GM18907 (cell line): ENCODE results near the gene AHNAK.

Experiments used
- ATAC-seq: cut with Tn5 transposase; IDR thresholded peaks from one replicate; pipeline ENCODE4 v1.9.1; 2021; ENCODE audit warnings: mild to moderate bottlenecking, moderate library complexity; ENCODE audit not compliant: unreplicated experiment

The AHNAK gene

DNA sequence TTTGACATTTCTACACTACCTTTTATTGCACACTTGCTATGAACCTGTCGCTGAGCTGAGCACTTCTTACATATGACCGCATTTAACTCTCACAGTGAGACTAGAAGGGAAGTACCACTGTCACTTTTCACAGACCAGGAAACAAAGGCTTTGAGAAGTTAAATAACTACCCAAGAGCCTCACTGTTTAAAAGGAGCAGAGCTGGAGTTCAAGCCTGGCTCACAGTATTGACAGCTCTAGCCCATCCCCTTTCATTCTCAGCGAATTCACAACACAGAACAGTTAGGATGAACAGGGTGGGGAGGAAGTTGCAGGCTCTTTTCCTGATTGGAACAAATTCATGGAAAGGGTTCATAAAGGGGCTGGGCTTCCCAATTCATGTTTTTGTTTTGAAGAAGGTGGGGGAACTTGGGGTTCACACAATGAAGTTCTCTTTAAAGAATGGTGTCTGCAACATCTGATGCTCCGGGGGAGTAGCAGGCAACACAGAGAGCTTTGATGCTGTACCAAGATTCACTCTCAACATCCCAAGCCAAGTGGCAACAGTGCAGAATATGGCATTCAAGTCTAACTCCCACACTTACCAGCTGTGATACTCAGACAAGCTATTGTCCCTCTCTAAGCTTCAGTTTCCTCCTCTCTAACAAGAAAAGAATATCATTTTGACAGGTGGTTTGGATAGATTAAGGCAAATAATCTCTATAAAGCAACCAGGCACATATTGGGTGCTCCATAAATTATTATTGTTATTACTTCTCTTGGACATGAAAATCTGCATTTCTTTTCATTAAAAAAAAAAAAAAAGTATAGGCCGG, 110.6 kb downstream of the AHNAK start:
- no peak for ATAC-seq

DNA sequence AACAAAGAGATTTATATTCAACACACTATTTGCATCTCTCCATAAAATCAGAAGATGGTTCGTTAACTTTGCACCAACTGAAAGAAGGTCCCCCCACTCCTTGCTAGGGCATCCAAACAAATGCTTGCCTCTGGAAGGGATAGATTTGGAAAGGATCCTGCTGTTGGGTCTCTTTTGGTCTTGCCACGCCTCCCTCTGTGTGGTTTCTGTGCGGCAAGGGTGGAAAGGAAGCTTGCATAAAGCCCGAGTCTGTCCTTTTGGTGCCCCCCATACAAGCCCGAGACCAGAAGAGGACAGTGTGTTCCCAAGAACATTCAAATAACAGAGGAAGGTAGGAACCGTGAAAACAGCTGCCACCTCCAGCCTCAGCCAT, 112.7 kb downstream of the AHNAK start:
- ATAC-seq = no peak

DNA sequence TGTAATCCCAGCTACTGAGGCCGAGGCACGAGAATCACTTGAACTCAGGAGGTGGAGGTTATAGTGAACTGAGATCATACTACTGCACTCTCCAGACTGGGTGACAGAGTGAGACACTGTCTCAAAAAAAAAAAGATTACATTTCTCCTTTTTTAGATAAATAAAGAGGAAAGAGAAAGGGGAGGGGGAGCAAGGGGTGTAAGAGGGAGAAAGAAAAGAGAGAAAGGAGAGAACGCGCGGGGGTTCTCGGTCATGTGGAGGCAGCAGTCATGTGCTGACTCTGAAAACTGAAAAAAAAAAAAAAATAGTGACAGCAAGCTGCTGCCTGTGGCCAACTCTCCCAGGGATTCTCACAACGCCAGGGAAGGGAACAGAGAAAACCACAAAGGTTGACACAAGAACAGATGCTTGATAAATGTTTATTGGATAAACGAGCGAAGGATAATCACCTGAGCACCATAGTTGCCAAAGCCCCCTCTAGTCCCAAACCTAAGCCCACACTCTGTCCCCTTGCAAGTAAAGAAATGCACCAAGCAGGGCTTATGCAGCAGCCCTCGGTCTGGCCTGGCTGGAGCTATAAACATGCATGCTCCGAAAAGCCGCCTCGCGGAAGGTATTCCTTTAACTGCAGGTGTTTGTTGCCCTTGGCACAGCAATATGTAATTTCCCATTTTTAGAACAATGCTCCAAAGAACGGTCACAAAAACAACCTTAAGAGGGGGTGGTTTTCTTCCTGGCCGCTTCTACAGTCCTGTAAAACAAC, 113.3 kb downstream of the AHNAK start:
- no peak for ATAC-seq

DNA sequence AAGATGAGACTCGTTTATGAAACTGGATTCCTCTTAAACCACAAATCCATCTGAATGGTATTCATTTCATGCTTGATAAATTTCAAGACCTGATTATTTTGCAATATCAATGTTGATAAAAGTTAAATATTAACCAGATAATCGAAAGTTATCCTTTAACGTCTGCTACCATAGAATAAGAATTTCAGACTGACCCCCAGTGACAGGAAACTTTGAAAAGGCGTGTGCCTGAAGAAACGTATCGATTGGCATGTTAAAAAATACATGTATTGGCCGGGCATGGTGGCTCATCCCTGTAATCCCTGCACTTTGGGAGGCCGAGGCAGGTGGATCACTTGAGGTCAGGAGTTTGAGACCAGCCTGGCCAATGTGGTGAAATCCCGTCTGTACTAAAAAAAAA, 113.9 kb downstream of the AHNAK start:
- no peak for ATAC-seq

DNA sequence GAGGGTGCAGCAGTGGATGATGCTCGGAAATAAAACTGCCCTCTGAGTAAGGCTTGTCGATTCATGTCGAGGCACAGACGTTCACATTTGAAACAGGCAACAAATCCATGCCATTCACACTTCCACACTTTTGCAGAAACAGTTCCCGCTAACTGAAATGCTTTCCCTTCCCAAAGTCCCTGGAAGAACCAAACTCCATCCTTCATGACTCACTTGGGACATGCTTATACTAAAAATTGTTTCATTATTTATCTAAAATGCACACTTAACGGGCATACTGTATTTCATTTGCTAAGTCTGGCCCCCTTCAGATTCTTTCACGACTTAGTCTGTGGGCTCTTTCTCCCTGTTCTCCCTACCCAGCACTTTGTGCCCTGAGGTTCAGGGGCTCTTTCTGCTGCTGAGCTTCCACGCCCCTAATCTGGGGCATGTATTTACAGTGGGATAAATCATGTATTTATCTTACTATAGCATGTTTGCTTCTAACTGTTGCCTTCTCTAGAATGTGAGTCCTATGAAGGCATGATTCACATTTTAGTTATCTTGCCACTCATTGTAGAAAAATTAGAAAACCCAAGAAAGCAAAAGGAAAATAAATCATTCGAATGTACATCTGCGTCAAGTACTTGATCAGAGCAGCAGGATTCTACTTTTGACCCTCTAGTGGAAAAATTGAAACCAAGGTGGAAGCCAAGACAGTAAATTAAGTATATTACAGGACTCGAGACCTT, 115.3 kb downstream of the AHNAK start:
- ATAC-seq = no peak

DNA sequence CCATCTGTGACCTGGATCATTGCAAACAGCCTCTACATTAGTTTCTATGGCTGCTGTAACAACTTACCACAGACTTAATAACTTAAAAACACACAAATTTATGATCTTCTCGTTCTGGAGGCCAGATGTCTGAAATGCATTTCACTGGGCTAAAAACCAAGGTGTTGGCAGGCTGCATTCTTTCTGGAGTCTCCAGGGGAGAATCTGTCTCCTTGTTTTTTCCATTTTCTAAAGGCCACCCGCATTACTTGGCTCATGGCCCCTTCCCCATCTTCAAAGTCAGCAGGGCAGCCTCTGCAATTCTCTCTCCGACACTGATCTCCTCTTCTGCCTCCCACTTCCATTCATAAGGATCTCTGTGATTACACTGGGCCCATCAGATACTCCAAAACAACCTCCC, 116.2 kb downstream of the AHNAK start:
- no peak for ATAC-seq

DNA sequence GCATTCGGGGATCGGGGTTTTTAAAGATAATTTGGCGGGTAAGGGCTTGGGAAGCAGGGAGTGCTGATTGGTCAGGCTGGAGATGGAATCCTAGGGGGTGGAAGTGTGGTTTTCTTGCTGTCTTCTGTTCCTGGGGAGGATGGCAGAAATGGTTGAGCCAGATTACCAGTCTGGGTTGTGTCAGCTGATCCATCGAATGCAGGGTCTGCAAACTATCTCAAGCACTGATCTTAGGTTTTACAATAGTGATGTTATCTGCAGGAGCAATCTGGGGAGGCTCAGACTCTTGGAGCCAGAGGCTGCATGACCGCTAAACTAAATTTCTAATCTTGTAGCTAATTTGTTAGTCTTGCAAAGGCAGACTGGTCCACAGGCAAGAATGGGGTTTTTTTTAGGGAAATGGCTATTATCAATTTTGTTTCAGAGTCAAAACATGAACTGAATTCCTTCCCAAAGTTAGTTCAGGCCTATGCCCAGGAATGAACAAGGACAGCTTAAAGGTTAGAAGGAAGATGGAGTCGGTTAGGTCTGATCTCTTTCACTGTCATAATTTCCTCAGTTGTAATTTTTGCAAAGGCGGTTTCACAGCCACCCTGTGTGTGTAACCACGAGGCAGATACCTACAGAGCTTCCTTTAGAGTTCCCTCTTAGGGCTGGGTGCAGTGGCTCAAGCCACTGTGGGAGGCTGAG, 117.6 kb downstream of the AHNAK start:
- no peak for ATAC-seq

DNA sequence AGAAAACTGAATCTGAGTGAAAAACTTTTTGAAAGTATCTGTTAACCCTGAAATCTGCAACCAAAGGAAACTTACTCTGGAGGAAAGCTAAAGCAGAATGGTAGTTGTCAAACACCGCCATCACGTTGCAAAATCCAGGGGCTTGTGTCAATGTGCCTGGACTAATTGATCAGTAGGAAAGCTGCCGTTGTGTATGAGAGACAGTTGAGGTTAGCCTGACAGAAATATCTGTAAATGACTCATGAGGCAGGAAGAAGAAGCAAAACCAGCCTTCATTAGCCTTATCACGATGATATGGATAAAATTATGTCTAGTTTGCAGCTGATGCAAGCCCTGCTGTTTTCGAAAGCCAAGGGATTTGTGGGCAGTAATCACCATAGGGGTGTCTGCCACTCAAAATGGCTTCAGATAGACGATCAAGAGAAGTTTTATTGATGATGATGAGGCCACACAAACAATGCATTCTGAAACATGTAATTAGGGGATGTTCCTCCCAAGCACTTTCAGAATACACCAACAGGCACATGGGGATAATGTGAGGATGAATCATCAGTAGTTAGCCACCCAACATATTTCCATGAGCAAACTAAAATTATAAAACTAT, 118.9 kb downstream of the AHNAK start:
- no peak for ATAC-seq

DNA sequence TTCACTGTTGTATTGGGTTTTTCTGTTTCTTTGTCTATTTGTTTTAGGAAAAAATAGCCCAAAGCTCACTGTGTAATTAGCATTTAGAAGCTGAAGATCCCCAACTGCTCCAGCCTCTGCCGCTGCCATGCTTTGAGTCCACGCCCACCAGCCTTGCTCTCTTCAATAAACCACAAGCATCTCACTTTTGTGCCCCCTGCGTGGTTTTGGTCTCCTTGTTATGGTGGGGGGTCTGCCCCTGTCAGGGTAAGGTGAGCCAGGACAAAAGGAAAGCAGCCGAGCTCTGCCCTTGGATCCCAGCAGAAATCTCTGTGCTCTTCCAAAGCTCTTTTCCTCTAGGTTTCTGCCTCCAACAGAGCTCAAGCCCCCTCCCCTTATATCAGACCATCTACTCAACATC, 123.6 kb downstream of the AHNAK start:
- no peak for ATAC-seq

DNA sequence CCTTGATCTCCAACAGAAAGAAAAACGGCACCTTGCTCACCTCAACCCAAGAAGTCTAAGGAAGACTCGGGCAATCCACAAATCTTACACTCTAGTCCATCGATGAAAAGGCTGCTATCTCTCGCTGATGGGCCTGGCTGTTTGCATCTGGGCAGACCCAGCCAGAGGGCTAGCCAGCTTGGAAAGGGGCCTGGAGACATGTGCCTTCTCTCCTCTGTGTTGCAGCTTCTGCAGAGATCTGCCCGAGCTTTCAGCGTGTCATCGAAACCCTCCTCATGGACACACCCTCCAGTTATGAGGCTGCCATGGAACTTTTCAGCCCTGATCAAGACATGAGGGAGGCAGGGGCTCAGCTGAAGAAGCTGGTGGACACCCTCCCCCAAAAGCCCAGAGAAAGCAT, 124.6 kb downstream of the AHNAK start:
- ATAC-seq = no peak

DNA sequence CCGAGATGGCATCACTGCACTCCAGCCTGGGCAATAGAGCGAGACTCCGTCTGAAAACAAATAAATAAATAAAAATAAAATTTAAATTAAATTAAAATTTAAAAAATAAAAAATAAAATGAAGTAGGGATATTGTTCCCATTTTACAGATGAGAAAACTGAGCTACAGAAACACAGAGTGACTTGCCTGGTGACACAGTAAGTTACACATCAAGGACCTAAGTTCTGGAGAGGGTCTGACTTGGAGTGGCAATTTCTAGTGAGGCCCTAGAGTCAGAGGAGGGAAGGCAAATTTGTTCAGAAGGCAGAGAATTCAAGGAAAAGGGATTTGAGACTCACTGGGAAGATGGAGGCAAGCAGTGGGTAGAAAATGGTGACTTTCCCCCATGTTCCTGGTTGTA, 125.7 kb downstream of the AHNAK start:
- ATAC-seq = no peak

DNA sequence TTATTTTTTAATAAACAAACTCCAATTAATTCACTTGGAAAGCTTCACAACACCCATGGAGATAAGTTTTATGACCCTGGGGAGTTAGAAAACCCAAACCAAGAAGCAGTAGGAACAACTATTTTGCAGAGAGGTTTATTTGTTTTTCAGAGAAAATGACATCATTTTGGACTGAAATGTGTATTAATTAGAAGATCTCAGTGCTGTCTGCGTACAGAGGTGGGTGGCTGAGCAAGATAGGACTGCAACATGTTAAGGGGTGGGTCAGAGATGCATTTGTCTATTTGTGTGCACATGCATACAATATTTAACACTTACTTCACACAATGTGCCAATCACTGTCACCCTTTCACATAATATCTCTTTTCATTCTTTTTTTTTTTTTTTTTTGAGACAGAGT, 126.7 kb downstream of the AHNAK start:
- no peak for ATAC-seq

DNA sequence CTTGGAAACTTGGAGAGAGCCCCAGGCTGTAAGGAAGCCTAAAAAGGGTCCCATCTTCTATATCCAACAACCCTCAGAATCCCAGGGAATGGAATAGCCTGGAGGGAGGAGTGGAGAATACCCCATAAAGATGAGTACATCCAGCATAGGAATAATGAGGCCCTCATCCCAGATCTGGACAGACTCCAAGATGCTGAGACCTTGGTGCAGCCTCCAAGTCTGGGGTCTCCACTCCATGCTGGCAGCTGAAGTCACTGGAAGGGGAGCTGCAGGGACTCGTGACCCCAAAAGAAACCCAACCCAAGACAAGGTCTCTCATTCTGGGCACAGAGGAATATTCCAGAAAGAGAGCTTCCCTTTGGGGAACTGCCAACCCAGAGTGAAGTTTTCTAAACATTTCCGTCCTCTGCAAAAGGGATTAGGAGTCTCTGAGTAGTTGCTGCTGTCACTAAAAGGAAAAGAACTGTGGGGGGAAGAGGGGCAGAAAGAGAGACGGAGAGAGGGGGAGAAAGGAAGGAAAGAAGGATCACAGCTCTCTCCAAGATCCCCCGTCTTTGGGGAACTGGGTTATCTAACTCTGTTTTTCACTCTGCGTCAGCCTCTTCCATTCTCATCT, 127.2 kb downstream of the AHNAK start:
- ATAC-seq = no peak

DNA sequence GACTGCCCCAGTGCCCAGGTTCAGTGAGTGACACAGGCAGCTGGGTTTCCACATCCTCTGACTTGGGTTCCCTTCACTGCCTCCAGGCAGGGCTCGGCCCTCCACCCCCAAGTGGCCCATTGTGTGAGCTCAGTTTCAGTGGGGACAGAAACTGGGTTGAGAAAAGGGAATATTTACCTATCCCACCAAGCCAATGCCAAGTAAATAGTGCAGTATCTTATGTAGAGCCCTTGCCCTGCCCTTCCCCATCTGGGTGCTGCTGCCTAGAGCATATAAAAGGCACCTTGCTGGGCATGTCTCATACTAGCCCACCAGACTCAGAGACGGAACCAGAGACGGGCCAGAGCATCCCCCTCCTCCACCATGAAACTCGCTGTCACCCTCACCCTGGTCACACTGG, 127.9 kb downstream of the AHNAK start, which contains the start of gene SCGB1A1:
Gene SCGB1A1, plus strand, starts transcription at position 301 of the 400 bp plus-strand sequence. Its CDS starts 63 bp downstream, at position 364.
- no peak for ATAC-seq

DNA sequence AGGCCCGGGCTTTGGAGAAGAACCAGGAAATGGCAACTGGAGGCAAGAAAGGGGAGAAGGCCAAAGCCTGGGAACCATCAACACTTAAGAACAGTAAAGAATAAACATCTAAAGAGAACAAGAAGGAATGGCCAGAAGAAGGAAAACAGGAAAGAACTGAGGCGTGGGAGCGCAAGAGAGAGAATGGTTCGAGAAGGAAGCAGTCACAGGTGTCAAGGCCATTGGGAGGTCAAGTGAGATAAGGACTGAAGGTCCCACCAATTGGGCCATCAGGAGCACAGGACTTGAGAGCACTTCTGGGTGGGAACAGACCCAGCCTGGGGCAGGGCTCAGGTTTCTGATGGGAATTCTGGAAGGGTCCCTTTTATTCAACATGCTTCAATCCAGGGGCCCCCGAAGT, 128.5 kb downstream of the AHNAK start:
- no peak for ATAC-seq

DNA sequence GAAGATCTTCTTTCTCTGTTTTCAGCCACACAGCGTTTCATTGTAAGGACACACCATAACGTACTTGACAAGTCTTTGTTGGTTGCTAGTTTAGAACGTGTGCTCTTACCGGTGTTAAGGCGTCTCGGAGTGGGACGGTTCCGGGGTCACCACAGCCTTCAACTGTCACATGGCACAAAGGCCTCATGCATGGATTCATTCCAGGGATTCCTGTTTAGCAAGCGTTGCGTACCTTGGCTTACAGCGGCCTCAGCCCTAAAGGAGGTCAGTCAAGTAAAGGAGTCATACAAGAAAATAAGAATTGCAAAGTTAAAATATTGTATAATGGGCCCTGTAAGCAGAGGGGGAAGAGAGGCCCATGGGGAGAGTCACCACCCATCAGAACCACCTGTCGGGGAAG, 130.0 kb downstream of the AHNAK start:
- ATAC-seq = no peak

DNA sequence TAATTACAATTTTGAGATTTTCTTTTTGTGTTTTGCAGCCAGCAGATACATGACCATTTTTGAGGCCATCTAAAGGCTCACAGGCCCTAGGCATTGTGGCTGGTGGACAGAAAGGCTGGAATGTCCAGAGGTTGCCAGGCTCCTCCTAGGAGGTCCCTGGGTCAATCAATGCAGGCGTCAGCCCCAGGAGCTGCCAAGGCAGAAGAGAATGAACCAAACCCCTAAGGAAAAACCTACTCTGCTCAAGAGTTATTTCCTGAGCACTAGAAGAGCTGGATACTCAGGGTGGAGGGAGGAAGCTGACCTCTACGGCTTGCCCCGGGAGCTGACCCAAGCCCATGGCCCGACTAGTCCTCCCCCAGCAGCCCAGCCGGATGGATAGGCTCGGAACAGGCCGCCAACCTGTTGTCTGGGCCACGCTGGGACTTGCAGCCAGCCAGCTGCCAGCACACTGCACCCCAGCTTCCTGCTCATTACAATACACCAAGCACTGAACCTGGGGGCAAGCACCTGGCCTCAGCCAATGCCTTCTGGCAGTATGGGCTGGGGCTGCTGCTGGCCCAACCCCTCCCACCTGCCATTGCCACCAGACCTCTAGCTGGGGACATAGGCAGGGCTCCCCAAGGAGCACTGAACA, 133.4 kb downstream of the AHNAK start:
- no peak for ATAC-seq

DNA sequence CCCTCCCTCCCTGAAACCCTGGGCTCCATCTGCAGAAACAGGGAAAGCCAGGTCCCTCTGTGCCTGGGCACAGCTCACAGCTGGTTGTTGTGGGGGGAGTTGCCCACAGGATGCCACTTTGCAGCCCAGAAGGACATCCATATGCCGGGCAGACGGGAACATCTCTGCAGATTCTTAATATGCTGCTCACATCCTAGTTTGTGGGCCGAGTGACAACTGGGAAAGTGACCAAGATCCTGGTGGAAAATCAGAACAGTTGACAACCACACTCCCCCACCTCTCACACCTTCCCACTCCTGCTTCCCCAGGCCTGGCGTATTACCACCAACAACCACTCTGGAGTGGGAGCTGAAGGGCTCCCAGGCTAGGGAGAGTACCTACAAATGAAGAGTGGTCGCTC, 135.1 kb downstream of the AHNAK start:
- ATAC-seq = no peak

DNA sequence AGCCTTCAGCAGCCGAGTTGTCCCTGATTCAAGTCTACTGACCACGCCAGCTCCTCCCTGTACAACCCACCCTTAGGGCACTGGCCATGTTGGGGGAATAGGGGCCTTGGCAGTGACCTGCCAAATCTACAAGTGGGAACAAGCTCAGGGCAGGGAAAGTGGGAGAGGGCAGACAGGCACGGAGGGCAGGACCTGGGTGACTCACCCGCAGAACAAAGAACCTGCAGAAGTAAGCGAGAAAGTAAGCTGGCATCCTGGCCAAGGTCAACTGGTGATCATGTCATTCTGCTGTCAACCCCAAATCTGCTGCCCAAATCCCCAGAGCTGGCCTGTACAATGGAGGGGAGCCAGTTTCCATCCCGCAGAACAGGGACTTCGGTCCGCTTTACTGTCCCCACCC, 135.6 kb downstream of the AHNAK start:
- ATAC-seq = no peak

DNA sequence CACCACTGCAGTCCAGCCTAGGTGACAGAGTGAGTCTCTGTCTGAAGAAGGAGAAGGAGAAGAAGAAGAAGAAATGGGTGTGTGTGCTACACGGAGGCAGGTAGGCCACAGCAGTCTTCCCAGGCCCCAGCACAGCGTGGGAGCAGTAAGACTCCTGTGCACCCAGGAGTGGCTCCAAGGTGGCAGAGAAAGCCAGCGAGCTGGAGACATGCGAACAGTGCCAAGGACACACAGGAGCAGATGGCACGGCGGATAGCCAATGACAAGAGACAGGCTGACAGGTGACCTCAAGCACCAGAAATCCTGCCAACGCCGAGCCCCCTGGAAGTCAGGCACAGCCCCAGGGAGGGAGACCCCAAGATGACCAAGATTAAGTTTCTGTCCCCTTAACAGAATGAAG, 136.8 kb downstream of the AHNAK start:
- no peak for ATAC-seq
